SK-N-SH (cell line): ENCODE measurements around the gene BAHCC1.
"Not testable (repeated sequence)": the region's sequence is repeated elsewhere in the genome, so short reads cannot be mapped to it uniquely, and the experiment has no call there.

Source experiments
- CHD2 ChIP-seq: fragments of 150-350 bp; IDR thresholded peaks from 2 replicates; pipeline ENCODE4 v1.6.1; 2018; ENCODE audit warnings: low read length; ENCODE audit not compliant: partially characterized antibody
- NFIC ChIP-seq: IDR thresholded peaks from 2 replicates; pipeline ENCODE4 v1.4.0; 2012; ENCODE audit warnings: borderline replicate concordance
- NRF1 ChIP-seq: IDR thresholded peaks from 2 replicates; pipeline ENCODE4 v1.6.1; 2012; ENCODE audit warnings: low read depth, mild to moderate bottlenecking, low read length
- RFX5 ChIP-seq: IDR thresholded peaks from 2 replicates; pipeline ENCODE4 v1.6.1; 2012; ENCODE audit warnings: mild to moderate bottlenecking, improper control_type of control experiment, low read length
- RXRA ChIP-seq: IDR thresholded peaks from 2 replicates; pipeline ENCODE4 v1.4.0; 2012; ENCODE audit warnings: low read depth, mild to moderate bottlenecking, borderline replicate concordance
- SIN3A ChIP-seq: IDR thresholded peaks from 2 replicates; pipeline ENCODE4 v1.6.1; 2012; ENCODE audit warnings: low read depth, mild to moderate bottlenecking, low read length, moderate library complexity, borderline replicate concordance
- TAF1 ChIP-seq: IDR thresholded peaks from 2 replicates; pipeline ENCODE4 v1.6.1; 2012; ENCODE audit warnings: low read depth, mild to moderate bottlenecking, low read length, moderate library complexity, borderline replicate concordance
- TEAD4 ChIP-seq: IDR thresholded peaks from 2 replicates; pipeline ENCODE4 v1.4.0; 2012; ENCODE audit warnings: mild to moderate bottlenecking, borderline replicate concordance; ENCODE audit not compliant: insufficient read depth
- TF ChIP-seq, protein P1 (sequence below): fragments of 200-600 bp; sonication (generic); IDR thresholded peaks from 2 replicates; pipeline ENCODE4 v1.6.1; 2017; ENCODE audit warnings: antibody characterized with exemption, mild to moderate bottlenecking, moderate library complexity
- TF ChIP-seq, protein P2 (sequence below): IDR thresholded peaks from 2 replicates; pipeline ENCODE4 v1.4.0; 2012; ENCODE audit warnings: low read depth
- TF ChIP-seq, protein P3 (sequence below): IDR thresholded peaks from 2 replicates; pipeline ENCODE4 v1.6.1; 2012; ENCODE audit warnings: mild to moderate bottlenecking, low read depth, low read length, moderate library complexity
- TF ChIP-seq, protein P4 (sequence below): fragments of 150-350 bp; IDR thresholded peaks from 2 replicates; pipeline ENCODE4 v1.6.1; 2016; ENCODE audit warnings: mild to moderate bottlenecking, low read depth, low read length
- TF ChIP-seq, protein P5 (sequence below): IDR thresholded peaks from 2 replicates; pipeline ENCODE4 v1.4.0; 2012; ENCODE audit warnings: low read depth, borderline replicate concordance

DNA sequence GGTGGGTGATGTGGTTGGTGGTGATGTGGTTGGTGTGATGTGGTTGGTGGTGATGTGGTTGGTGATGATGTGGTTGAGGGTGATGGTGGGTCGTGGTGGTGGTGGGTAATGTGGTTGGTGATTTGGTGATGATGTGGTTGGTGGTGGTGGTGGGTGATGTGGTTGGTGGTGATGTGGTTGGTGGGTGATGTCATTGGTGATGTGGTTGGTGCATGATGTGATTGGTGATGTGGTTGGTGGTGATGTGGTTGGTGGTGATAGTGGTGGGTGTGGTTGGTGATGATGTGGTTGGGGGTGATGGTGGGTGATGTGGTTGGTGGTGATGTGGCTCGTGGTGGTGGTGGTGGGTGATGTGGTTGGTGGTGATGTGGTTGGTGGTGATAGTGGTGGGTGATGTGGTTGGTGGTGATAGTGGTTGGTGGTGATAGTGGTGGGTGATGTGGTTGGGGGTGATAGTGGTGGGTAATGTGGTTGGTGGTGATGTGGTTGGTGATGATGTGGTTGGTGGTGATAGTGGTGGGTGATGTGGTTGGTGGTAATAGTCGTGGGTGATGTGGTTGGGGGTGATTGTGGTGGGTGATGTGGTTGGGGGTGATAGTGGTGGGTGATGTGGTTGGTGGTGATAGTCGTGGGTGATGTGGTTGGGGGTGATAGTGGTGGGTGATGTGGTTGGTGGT lies 30.6 kb downstream of the BAHCC1 start:
- TF ChIP-seq, protein P1, sequence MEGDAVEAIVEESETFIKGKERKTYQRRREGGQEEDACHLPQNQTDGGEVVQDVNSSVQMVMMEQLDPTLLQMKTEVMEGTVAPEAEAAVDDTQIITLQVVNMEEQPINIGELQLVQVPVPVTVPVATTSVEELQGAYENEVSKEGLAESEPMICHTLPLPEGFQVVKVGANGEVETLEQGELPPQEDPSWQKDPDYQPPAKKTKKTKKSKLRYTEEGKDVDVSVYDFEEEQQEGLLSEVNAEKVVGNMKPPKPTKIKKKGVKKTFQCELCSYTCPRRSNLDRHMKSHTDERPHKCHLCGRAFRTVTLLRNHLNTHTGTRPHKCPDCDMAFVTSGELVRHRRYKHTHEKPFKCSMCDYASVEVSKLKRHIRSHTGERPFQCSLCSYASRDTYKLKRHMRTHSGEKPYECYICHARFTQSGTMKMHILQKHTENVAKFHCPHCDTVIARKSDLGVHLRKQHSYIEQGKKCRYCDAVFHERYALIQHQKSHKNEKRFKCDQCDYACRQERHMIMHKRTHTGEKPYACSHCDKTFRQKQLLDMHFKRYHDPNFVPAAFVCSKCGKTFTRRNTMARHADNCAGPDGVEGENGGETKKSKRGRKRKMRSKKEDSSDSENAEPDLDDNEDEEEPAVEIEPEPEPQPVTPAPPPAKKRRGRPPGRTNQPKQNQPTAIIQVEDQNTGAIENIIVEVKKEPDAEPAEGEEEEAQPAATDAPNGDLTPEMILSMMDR: not testable (repeated sequence)
- TF ChIP-seq NRF1, TAF1, RFX5, SIN3A, CHD2, RXRA, NFIC, TEAD4: not testable (repeated sequence)
- TF ChIP-seq, protein P2, sequence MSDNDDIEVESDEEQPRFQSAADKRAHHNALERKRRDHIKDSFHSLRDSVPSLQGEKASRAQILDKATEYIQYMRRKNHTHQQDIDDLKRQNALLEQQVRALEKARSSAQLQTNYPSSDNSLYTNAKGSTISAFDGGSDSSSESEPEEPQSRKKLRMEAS: not testable (repeated sequence)
- TF ChIP-seq, protein P3, sequence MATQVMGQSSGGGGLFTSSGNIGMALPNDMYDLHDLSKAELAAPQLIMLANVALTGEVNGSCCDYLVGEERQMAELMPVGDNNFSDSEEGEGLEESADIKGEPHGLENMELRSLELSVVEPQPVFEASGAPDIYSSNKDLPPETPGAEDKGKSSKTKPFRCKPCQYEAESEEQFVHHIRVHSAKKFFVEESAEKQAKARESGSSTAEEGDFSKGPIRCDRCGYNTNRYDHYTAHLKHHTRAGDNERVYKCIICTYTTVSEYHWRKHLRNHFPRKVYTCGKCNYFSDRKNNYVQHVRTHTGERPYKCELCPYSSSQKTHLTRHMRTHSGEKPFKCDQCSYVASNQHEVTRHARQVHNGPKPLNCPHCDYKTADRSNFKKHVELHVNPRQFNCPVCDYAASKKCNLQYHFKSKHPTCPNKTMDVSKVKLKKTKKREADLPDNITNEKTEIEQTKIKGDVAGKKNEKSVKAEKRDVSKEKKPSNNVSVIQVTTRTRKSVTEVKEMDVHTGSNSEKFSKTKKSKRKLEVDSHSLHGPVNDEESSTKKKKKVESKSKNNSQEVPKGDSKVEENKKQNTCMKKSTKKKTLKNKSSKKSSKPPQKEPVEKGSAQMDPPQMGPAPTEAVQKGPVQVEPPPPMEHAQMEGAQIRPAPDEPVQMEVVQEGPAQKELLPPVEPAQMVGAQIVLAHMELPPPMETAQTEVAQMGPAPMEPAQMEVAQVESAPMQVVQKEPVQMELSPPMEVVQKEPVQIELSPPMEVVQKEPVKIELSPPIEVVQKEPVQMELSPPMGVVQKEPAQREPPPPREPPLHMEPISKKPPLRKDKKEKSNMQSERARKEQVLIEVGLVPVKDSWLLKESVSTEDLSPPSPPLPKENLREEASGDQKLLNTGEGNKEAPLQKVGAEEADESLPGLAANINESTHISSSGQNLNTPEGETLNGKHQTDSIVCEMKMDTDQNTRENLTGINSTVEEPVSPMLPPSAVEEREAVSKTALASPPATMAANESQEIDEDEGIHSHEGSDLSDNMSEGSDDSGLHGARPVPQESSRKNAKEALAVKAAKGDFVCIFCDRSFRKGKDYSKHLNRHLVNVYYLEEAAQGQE: not testable (repeated sequence)
- TF ChIP-seq, protein P4, sequence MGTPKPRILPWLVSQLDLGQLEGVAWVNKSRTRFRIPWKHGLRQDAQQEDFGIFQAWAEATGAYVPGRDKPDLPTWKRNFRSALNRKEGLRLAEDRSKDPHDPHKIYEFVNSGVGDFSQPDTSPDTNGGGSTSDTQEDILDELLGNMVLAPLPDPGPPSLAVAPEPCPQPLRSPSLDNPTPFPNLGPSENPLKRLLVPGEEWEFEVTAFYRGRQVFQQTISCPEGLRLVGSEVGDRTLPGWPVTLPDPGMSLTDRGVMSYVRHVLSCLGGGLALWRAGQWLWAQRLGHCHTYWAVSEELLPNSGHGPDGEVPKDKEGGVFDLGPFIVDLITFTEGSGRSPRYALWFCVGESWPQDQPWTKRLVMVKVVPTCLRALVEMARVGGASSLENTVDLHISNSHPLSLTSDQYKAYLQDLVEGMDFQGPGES: not testable (repeated sequence)
- TF ChIP-seq, protein P5, sequence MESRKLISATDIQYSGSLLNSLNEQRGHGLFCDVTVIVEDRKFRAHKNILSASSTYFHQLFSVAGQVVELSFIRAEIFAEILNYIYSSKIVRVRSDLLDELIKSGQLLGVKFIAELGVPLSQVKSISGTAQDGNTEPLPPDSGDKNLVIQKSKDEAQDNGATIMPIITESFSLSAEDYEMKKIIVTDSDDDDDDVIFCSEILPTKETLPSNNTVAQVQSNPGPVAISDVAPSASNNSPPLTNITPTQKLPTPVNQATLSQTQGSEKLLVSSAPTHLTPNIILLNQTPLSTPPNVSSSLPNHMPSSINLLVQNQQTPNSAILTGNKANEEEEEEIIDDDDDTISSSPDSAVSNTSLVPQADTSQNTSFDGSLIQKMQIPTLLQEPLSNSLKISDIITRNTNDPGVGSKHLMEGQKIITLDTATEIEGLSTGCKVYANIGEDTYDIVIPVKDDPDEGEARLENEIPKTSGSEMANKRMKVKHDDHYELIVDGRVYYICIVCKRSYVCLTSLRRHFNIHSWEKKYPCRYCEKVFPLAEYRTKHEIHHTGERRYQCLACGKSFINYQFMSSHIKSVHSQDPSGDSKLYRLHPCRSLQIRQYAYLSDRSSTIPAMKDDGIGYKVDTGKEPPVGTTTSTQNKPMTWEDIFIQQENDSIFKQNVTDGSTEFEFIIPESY: not testable (repeated sequence)
